GM23338 (cell line): ENCODE measurements around the gene CFAP298. TPM values are rescaled to one million over a fixed set of nuclear protein-coding genes. Genes with fewer than 3 reads are reported as not detected.

Source experiments
- ATAC-seq: fragments of 200-7000 bp; cut with Tn5 transposase; 3 replicates; pipeline ENCODE4 v1.9.1; 2020
- DNase-seq: peaks from one replicate; pipeline ENCODE4 v3.0.0-alpha.2; 2015; ENCODE audit warnings: low spot score
- H2AFZ ChIP-seq: fragments of 200-600 bp; sonication (generic); 2 replicates; pipeline ENCODE4 v1.8.0; 2016; ENCODE audit warnings: antibody characterized with exemption, mild to moderate bottlenecking, moderate library complexity
- H3F3A ChIP-seq: fragments of 200-600 bp; sonication (generic); replicated peaks from 2 replicates; pipeline ENCODE4 v1.8.0; 2017; ENCODE audit warnings: antibody characterized with exemption, mixed run types, low read depth
- H3K27ac ChIP-seq: fragments of 200-600 bp; sonication (generic); 2 replicates; pipeline ENCODE4 v1.6.1; 2016; ENCODE audit warnings: low read depth
- H3K27me3 ChIP-seq: fragments of 200-600 bp; sonication (generic); 2 replicates; pipeline ENCODE4 v1.8.0; 2016; ENCODE audit warnings: mild to moderate bottlenecking, mixed run types, moderate library complexity; ENCODE audit not compliant: insufficient read depth
- H3K36me3 ChIP-seq: fragments of 200-600 bp; sonication (generic); 2 replicates; pipeline ENCODE4 v1.8.0; 2016; ENCODE audit warnings: mild to moderate bottlenecking; ENCODE audit not compliant: insufficient read depth
- H3K4me1 ChIP-seq: fragments of 200-600 bp; sonication (generic); 2 replicates; pipeline ENCODE4 v1.8.0; 2016; ENCODE audit warnings: mild to moderate bottlenecking, moderate library complexity; ENCODE audit not compliant: insufficient read depth
- H3K4me2 ChIP-seq: fragments of 200-600 bp; sonication (generic); 2 replicates; pipeline ENCODE4 v1.7.1; 2017; ENCODE audit warnings: mixed run types
- H3K4me3 ChIP-seq: fragments of 200-600 bp; sonication (generic); 2 replicates; pipeline ENCODE4 v1.6.1; 2016; ENCODE audit warnings: mixed run types
- H3K79me2 ChIP-seq: fragments of 200-600 bp; sonication (generic); replicated peaks from 2 replicates; pipeline ENCODE4 v1.8.0; 2017; ENCODE audit warnings: mild to moderate bottlenecking; ENCODE audit not compliant: insufficient read depth
- H3K9me2 ChIP-seq: fragments of 200-600 bp; sonication (generic); 2 replicates; pipeline ENCODE4 v1.8.0; 2017; ENCODE audit not compliant: insufficient read depth
- H4K20me1 ChIP-seq: fragments of 200-600 bp; sonication (generic); replicated peaks from 2 replicates; pipeline ENCODE4 v1.8.0; 2017; ENCODE audit warnings: mild to moderate bottlenecking; ENCODE audit not compliant: insufficient read depth
- H3K27ac Mint-ChIP-seq: 2 replicates; pipeline ENCODE4 v1.8.0; 2020; ENCODE audit warnings: inconsistent platforms, mild to moderate bottlenecking, moderate library complexity, mixed read lengths
- H3K27me3 Mint-ChIP-seq: 3 replicates; pipeline ENCODE4 v1.8.0; 2022; ENCODE audit warnings: low read depth, mild to moderate bottlenecking, moderate library complexity, mixed read lengths, inconsistent platforms; ENCODE audit not compliant: insufficient read depth, poor library complexity
- H3K36me3 Mint-ChIP-seq: 3 replicates; pipeline ENCODE4 v1.8.0; 2021; ENCODE audit warnings: low read depth, mild to moderate bottlenecking, inconsistent platforms, moderate library complexity, mixed read lengths
- H3K4me1 Mint-ChIP-seq: 3 replicates; pipeline ENCODE4 v1.8.0; 2020; ENCODE audit warnings: mild to moderate bottlenecking, inconsistent platforms, mixed read lengths
- H3K4me3 Mint-ChIP-seq: 3 replicates; pipeline ENCODE4 v1.8.0; 2021; ENCODE audit warnings: moderate library complexity, mild to moderate bottlenecking, inconsistent platforms, mixed read lengths
- H3K9me3 Mint-ChIP-seq: 3 replicates; pipeline ENCODE4 v1.8.0; 2020; ENCODE audit warnings: moderate library complexity, mild to moderate bottlenecking, inconsistent platforms, mixed read lengths
- CREB1 ChIP-seq: fragments of 250-450 bp; sonication (Bioruptor Pico); IDR thresholded peaks from 2 replicates; pipeline ENCODE4 v1.5.0; 2020; ENCODE audit warnings: low read depth, mild to moderate bottlenecking, moderate library complexity
- CTCF ChIP-seq, 2 experiments: fragments of 200-600 bp in 1 of 2; sonication (generic) in 1 of 2; conservative IDR thresholded peaks; 2 replicates each; pipeline versions ENCODE4 v1.5.1 to v1.6.1; 2016 to 2017; ENCODE audit warnings: antibody characterized with exemption in 2 of 2, low read depth in 2 of 2, mild to moderate bottlenecking in 2 of 2, moderate library complexity in 1 of 2
- ETS1 ChIP-seq: IDR thresholded peaks from 2 replicates; pipeline ENCODE4 v1.6.1; 2016; ENCODE audit warnings: antibody characterized with exemption
- EZH2 ChIP-seq: fragments of 200-600 bp; sonication (generic); IDR thresholded peaks from one replicate; pipeline ENCODE4 v1.8.0; 2017; ENCODE audit warnings: antibody characterized with exemption, mild to moderate bottlenecking, low read depth; ENCODE audit not compliant: unreplicated experiment
- EZH2phosphoT487 ChIP-seq: fragments of 200-600 bp; sonication (generic); IDR thresholded peaks from one replicate; pipeline ENCODE4 v1.8.1; 2018; ENCODE audit warnings: antibody characterized with exemption; ENCODE audit not compliant: unreplicated experiment
- JUNB ChIP-seq: IDR thresholded peaks from one replicate; pipeline ENCODE4 v1.6.1; 2016; ENCODE audit warnings: antibody characterized with exemption; ENCODE audit not compliant: unreplicated experiment
- NANOG ChIP-seq: IDR thresholded peaks from 2 replicates; pipeline ENCODE4 v1.6.1; 2016; ENCODE audit warnings: antibody characterized with exemption, borderline replicate concordance
- POLR2AphosphoS5 ChIP-seq: IDR thresholded peaks from 2 replicates; pipeline ENCODE4 v1.6.1; 2016; ENCODE audit warnings: antibody characterized with exemption, low read depth
- STAT1 ChIP-seq: IDR thresholded peaks from one replicate; pipeline ENCODE4 v1.6.1; 2016; ENCODE audit warnings: antibody characterized with exemption; ENCODE audit not compliant: unreplicated experiment
- ZNF114 ChIP-seq: fragments of 250-450 bp; sonication (Bioruptor Pico); IDR thresholded peaks from 2 replicates; pipeline ENCODE4 v1.5.0; 2020; ENCODE audit warnings: mild to moderate bottlenecking, moderate library complexity
- ZNF331 ChIP-seq: fragments of 250-450 bp; sonication (Bioruptor Pico); IDR thresholded peaks from 2 replicates; pipeline ENCODE4 v1.5.0; 2020; ENCODE audit warnings: low read depth, mild to moderate bottlenecking, moderate library complexity
- polyA plus RNA-seq: library from polyadenylated mRNA; unstranded; fragments of >200 nt; fragmentation: Nextera tagmentation; extraction: Ambion mirVana; gene quantifications from 2 replicates; pipeline ENCODE4 v1.2.1, GENCODE V29; 2016
- total RNA-seq: library from RNA; depleted of rRNA; stranded (reverse); fragments of >200 nt; shearing (Covaris generic); gene quantifications from 2 replicates; pipeline ENCODE4 v1.2.3, GENCODE V29; 2014

The CFAP298 gene
- total and polyA plus RNA-seq, 2 experiments from 2014 or later, result 46.6 to 157 TPM

GRCh38 chr21:32566741-32567389, 45.3 kb downstream of the CFAP298 start:
- Histone ChIP-seq H3F3A (0 out of 2 replicates have a peak, but pooled peaks cover 3% of the 10 kb centered on the region), H3K36me3 (no peaks in the 10 kb centered on the region), H3K4me3 (no peak overlapping the region), H3K79me2 (no peaks in the 10 kb centered on the region), H4K20me1 (no peaks in the 10 kb centered on the region), H3K27me3 (no peaks in the 10 kb centered on the region), H2AFZ (no peak overlapping the region), H3K4me2 (no peak overlapping the region), H3K27ac (no peak overlapping the region), H3K4me1 (peaks cover 26% of the 10 kb centered on the region), H3K9me2 (no peaks in the 10 kb centered on the region)
- H3K9me3 Mint-ChIP-seq, result peaks cover 29% of the 10 kb centered on the region
- peaks cover 11% of the 10 kb centered on the region for H3K27me3 Mint-ChIP-seq
- peaks cover 29% of the 10 kb centered on the region for H3K4me1 Mint-ChIP-seq
- TF ChIP-seq CTCF (conservative IDR thresholded peaks at IDR 0.05; ENCODE audit: low read depth in 2 of 2) (no peak), EZH2phosphoT487 (no peak), CREB1 (no peak), STAT1 (no peak), EZH2 (no peak), NANOG (no peak), JUNB (no peak), POLR2AphosphoS5 (no peak), ETS1 (no peak)
- no peak overlapping the region for H3K27ac Mint-ChIP-seq
- DNase-seq (no peak), ATAC-seq (no peak)
- H3K4me3 Mint-ChIP-seq, result no peak overlapping the region
- H3K36me3 Mint-ChIP-seq, result peaks cover 36% of the 10 kb centered on the region

- DNase-seq (no peak), ATAC-seq (no peak)
- H4K20me1 ChIP-seq, result no peaks in the 10 kb centered on the region
- H3K4me2 ChIP-seq, result no peak overlapping the region
- Mint-ChIP-seq H3K27me3 (peaks cover 11% of the 10 kb centered on the region), H3K36me3 (peaks cover 36% of the 10 kb centered on the region), H3K4me1 (peaks cover 31% of the 10 kb centered on the region), H3K27ac (no peak overlapping the region), H3K9me3 (peaks cover 29% of the 10 kb centered on the region), H3K4me3 (no peak overlapping the region)
- no peak overlapping the region for H3K4me3 ChIP-seq
- H3K36me3 ChIP-seq, result no peaks in the 10 kb centered on the region
- no peak overlapping the region for H3K27ac ChIP-seq
- H3K4me1 ChIP-seq, result peaks cover 28% of the 10 kb centered on the region
- H3K79me2 ChIP-seq, result no peaks in the 10 kb centered on the region
- H3K9me2 ChIP-seq, result no peaks in the 10 kb centered on the region
- H3F3A ChIP-seq, result 0 out of 2 replicates have a peak, but pooled peaks cover 4% of the 10 kb centered on the region
- H2AFZ ChIP-seq, result no peak overlapping the region
- no peaks in the 10 kb centered on the region for H3K27me3 ChIP-seq
- TF ChIP-seq CREB1 (no peak), ETS1 (no peak), ZNF331 (no peak), EZH2phosphoT487 (no peak), CTCF (conservative IDR thresholded peaks at IDR 0.05; ENCODE audit: low read depth in 2 of 2) (no peak), ZNF114 (CRISPR knock-in tag) (no peak), POLR2AphosphoS5 (no peak)
These were observed 46.2 kb downstream of the CFAP298 start for GRCh38 chr21:32565856-32566465.
